ENCODE data around the gene ZNF230. TPM values are rescaled to one million over a fixed set of nuclear protein-coding genes. Genes with fewer than 3 reads are reported as not detected.

Gene ZNF230
- total and polyA plus RNA-seq, 2 of the 4 experiments (the other 2 are of a cell fraction): 1.5 to 3.4 TPM

GRCh38 chr19:44042147-44042546, 39.4 kb downstream of the ZNF230 start:
- H3K79me1 ChIP-seq (ENCODE audit: low read depth in 1 of 2, low read length in 2 of 2): no peaks in the 10 kb centered on the region
- no peak overlapping the region for H2BK20ac ChIP-seq (ENCODE audit: low read depth, low read length)
- intact Hi-C loops (cut with micrococcal nuclease) (no loop called here), in situ Hi-C loops (cut with MboI; ENCODE audit: low sequenced_read_pairs) (no loop called here), dilution Hi-C loops (cut with HindIII; ENCODE audit: low sequenced_read_pairs, unreplicated experiment) (no loop called here)
- H3K36me3 ChIP-seq (ENCODE audit: control insufficient read depth, insufficient read depth, low read length): no peaks in the 10 kb centered on the region
- ChIA-PET CTCF (no interaction called here), POLR2A (ENCODE audit: unreplicated experiment) (no interaction called here)
- no peaks in the 10 kb centered on the region; the same call in 1 of the 2 replicates for H3K27me3 ChIP-seq (ENCODE audit: control insufficient read depth, insufficient read depth, low read length)
- H4K91ac ChIP-seq (ENCODE audit: insufficient read depth, low read depth, low read length): no peak overlapping the region
- H3K56ac ChIP-seq (ENCODE audit: extremely low read depth, insufficient read depth, low read length): no peak overlapping the region
- no peaks in the 10 kb centered on the region for H3K4me1 ChIP-seq (ENCODE audit: control insufficient read depth, insufficient read depth, low read length)
- no peak for DNase-seq
- no peak overlapping the region for H2BK15ac ChIP-seq (ENCODE audit: low read depth, low read length)
- TF ChIP-seq RFX5 (IDR thresholded peaks at IDR 0.05; ENCODE audit: low read depth, low read length) (no peak), SMC3 (IDR thresholded peaks at IDR 0.05; ENCODE audit: low read depth, low read length) (no peak), MAZ (IDR thresholded peaks at IDR 0.05; ENCODE audit: borderline replicate concordance, low read depth, low read length) (no peak), CEBPB (IDR thresholded peaks at IDR 0.05; ENCODE audit: low read depth, low read length) (no peak), RCOR1 (IDR thresholded peaks at IDR 0.05; ENCODE audit: insufficient replicate concordance, low read length) (no peak), USF2 (IDR thresholded peaks at IDR 0.05; ENCODE audit: low read depth, low read length) (no peak), RAD21 (IDR thresholded peaks at IDR 0.05; ENCODE audit: low read length) (no peak), MXI1 (IDR thresholded peaks at IDR 0.05; ENCODE audit: borderline replicate concordance, low read depth, low read length) (no peak), FOS (IDR thresholded peaks at IDR 0.05; ENCODE audit: low read depth, low read length) (no peak), CTCF (conservative IDR thresholded peaks at IDR 0.05; ENCODE audit: low read depth, low read length) (no peak), CHD1 (IDR thresholded peaks at IDR 0.05; ENCODE audit: low read depth, low read length) (no peak), ELK1 (IDR thresholded peaks at IDR 0.05; ENCODE audit: borderline replicate concordance, low read depth, low read length) (no peak), BHLHE40 (IDR thresholded peaks at IDR 0.05; ENCODE audit: low read depth, low read length) (no peak)
- no peak overlapping the region for H3K14ac ChIP-seq (replicated peaks; ENCODE audit: low read depth, low read length)
- H4K20me1 ChIP-seq (ENCODE audit: insufficient read depth, low read length): no peaks in the 10 kb centered on the region
- H3K4me2 ChIP-seq (ENCODE audit: low read depth, low read length): no peak overlapping the region
- no peak for ATAC-seq (ENCODE audit: low read depth)
- H2BK5ac ChIP-seq (ENCODE audit: low read depth, low read length, poor library complexity, severe bottlenecking): no peak overlapping the region
- H2AFZ ChIP-seq (replicated peaks; ENCODE audit: low read length, poor library complexity): no peak overlapping the region
- no peaks in the 10 kb centered on the region for H3K9me3 ChIP-seq (ENCODE audit: control insufficient read depth, insufficient read depth, low read length)
- no peak overlapping the region for H4K8ac ChIP-seq (ENCODE audit: low read depth in 2 of 2, low read length in 2 of 2)
- no peak overlapping the region for H3K4me3 ChIP-seq (ENCODE audit: insufficient read depth, low read depth, low read length)
- 29% methylated on average over 1 of the region's 2 CpGs; no CpG with 5 or more reads in 1 of the 2 experiments for WGBS, 2 experiments (ENCODE audit: extremely low coverage in 2 of 2, insufficient read length in 1 of 2)
- no peaks in the 10 kb centered on the region for H3K9me1 ChIP-seq (ENCODE audit: insufficient read depth, low read length)
- no peak overlapping the region for H2AK5ac ChIP-seq (ENCODE audit: low read depth, low read length)
- no peak overlapping the region for H2BK120ac ChIP-seq (ENCODE audit: low read depth, low read length)
- BruUV-seq (replicated peaks): no TSS peak
- no peak overlapping the region for H3K27ac ChIP-seq (ENCODE audit: insufficient read depth, low read length)
- no peak overlapping the region for H3K18ac ChIP-seq (ENCODE audit: low read depth, low read length)
- H3K9ac ChIP-seq (ENCODE audit: low read depth, low read length): no peak overlapping the region
- H4K5ac ChIP-seq (ENCODE audit: low read depth, low read length): no peak overlapping the region
- H3K4ac ChIP-seq (ENCODE audit: low read depth, low read length): no peak overlapping the region
- no peak overlapping the region for H2AK9ac ChIP-seq (replicated peaks; ENCODE audit: low read depth, low read length, poor library complexity)
- no peak overlapping the region for H3K23ac ChIP-seq (ENCODE audit: low read depth, low read length)

Measured in IMR-90 (cell line).